BE2C (cell line): ENCODE results near the gene TNFSF8.

Experiments used
- DNase-seq: peaks from one replicate; pipeline ENCODE4 v3.0.0-alpha.2; 2020
- H3K27me3 ChIP-seq: fragments of 250-450 bp; sonication (Bioruptor Pico); 2 replicates; pipeline ENCODE4 v1.5.1; 2020; ENCODE audit warnings: mild to moderate bottlenecking
- H3K36me3 ChIP-seq: fragments of 250-450 bp; sonication (Bioruptor Pico); 2 replicates; pipeline ENCODE4 v1.5.1; 2020; ENCODE audit warnings: mild to moderate bottlenecking
- H3K4me1 ChIP-seq: fragments of 250-450 bp; sonication (Bioruptor Pico); 2 replicates; pipeline ENCODE4 v1.5.1; 2020
- H3K4me3 ChIP-seq: 2 replicates; pipeline ENCODE4 v1.5.1; 2011; ENCODE audit warnings: low read depth, low read length
- H3K9me3 ChIP-seq: fragments of 250-450 bp; sonication (Bioruptor Pico); 2 replicates; pipeline ENCODE4 v1.5.1; 2020
- TF ChIP-seq, protein P1 (sequence below): IDR thresholded peaks from 2 replicates; pipeline ENCODE4 v1.5.1; 2012; ENCODE audit warnings: mild to moderate bottlenecking, low read depth, low read length

The TNFSF8 gene

DNA sequence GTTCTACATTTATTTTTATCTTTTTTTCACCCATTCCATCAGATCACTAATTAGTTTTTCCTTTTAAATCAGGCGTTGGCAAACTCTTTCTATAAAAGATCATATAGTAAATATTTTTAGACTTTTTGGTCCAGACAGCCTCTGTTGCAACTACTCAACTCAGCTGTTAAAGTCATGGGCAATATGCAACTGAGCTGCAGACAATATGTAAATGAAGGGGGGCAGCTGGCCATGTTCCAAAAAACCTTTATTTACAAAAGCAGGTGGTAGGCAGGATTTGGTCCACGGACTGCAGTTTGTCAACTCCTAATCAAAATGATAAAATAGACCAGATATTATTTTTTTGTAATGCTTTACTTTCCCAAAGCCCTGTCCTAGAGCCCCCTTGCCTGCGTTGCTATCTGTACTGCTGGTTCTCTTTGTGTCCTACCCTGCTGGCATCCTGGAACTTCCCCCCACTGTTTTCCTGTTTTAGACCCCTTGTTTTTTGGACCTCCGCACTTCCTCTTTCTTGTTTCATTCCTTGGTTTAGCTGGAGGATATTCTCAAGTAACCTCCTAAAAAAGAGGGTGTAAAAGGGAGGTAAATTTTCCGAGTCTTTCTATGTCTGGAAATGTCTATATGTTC, 24.7 kb upstream of the TNFSF8 start:
- H3K4me3 ChIP-seq = no peak overlapping the region
- H3K36me3 ChIP-seq = no peaks in the 10 kb centered on the region
- no peak for DNase-seq
- H3K27me3 ChIP-seq = no peaks in the 10 kb centered on the region
- no peaks in the 10 kb centered on the region for H3K9me3 ChIP-seq
- H3K4me1 ChIP-seq = no peaks in the 10 kb centered on the region
- TF ChIP-seq, protein P1, sequence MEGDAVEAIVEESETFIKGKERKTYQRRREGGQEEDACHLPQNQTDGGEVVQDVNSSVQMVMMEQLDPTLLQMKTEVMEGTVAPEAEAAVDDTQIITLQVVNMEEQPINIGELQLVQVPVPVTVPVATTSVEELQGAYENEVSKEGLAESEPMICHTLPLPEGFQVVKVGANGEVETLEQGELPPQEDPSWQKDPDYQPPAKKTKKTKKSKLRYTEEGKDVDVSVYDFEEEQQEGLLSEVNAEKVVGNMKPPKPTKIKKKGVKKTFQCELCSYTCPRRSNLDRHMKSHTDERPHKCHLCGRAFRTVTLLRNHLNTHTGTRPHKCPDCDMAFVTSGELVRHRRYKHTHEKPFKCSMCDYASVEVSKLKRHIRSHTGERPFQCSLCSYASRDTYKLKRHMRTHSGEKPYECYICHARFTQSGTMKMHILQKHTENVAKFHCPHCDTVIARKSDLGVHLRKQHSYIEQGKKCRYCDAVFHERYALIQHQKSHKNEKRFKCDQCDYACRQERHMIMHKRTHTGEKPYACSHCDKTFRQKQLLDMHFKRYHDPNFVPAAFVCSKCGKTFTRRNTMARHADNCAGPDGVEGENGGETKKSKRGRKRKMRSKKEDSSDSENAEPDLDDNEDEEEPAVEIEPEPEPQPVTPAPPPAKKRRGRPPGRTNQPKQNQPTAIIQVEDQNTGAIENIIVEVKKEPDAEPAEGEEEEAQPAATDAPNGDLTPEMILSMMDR = no peak

GRCh38 chr9:114953959-114954358, 23.6 kb upstream of the TNFSF8 start:
- no peak overlapping the region for H3K4me3 ChIP-seq
- no peaks in the 10 kb centered on the region for H3K4me1 ChIP-seq
- no peaks in the 10 kb centered on the region for H3K9me3 ChIP-seq
- TF ChIP-seq, protein P1 = no peak
- no peak for DNase-seq
- H3K36me3 ChIP-seq = no peaks in the 10 kb centered on the region
- no peaks in the 10 kb centered on the region for H3K27me3 ChIP-seq

DNA sequence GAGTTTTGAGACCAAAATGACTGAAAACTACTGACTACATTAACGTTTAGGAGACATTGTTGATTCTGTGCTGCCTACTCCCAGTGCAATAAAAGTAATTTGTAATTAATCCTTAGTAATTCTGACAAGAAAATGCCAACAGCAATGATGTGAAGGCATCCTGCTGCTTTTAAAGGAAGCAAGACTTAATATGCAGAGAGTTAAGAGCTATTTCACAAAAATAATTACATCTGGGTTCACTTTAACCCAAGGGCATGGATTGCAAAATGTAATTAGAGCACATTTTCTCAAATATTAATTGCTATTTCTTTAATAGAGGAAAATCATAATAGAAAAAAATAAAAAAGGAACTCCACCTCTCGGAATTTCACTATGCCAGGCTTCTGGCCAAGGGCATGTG, 22.7 kb upstream of the TNFSF8 start:
- H3K36me3 ChIP-seq = no peaks in the 10 kb centered on the region
- H3K4me1 ChIP-seq = no peaks in the 10 kb centered on the region
- DNase-seq = no peak
- TF ChIP-seq, protein P1 = no peak
- H3K27me3 ChIP-seq = no peaks in the 10 kb centered on the region
- no peak overlapping the region for H3K4me3 ChIP-seq
- no peaks in the 10 kb centered on the region for H3K9me3 ChIP-seq

DNA sequence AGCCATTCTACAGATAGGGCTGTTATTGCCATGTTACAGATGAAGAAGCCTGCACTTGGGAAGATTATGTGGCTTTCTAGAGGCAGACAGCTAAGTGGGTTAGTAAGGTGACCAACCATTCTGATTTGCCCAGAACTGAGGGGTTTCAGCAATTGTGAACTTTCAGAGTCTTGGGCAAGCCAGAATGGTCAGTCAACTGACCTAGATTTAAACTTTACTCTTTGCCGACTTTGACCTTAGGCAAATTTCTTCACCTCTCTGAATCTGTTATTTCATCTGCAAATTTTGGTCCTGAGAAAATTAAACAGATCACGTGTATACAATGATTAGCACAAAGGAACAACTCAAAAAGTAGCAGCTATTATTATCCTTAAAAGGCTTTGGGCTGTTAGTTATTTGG, 20.4 kb upstream of the TNFSF8 start:
- Histone ChIP-seq H3K9me3 (no peaks in the 10 kb centered on the region), H3K4me3 (no peak overlapping the region), H3K36me3 (no peaks in the 10 kb centered on the region), H3K27me3 (no peaks in the 10 kb centered on the region), H3K4me1 (no peaks in the 10 kb centered on the region)
- TF ChIP-seq, protein P1 = no peak
- DNase-seq = no peak

GRCh38 chr9:114947058-114947457, 16.7 kb upstream of the TNFSF8 start:
- H3K36me3 ChIP-seq = no peaks in the 10 kb centered on the region
- no peaks in the 10 kb centered on the region for H3K9me3 ChIP-seq
- H3K4me3 ChIP-seq = no peak overlapping the region
- H3K27me3 ChIP-seq = no peaks in the 10 kb centered on the region
- H3K4me1 ChIP-seq = no peaks in the 10 kb centered on the region
- TF ChIP-seq, protein P1 = no peak
- no peak for DNase-seq

GRCh38 chr9:114945616-114946412, 15.4 kb upstream of the TNFSF8 start:
- DNase-seq = no peak
- H3K9me3 ChIP-seq = no peaks in the 10 kb centered on the region
- H3K4me1 ChIP-seq = no peaks in the 10 kb centered on the region
- H3K27me3 ChIP-seq = no peaks in the 10 kb centered on the region
- no peaks in the 10 kb centered on the region for H3K36me3 ChIP-seq
- no peak overlapping the region for H3K4me3 ChIP-seq
- TF ChIP-seq, protein P1 = no peak
